NCI-H446 treated with DMSO at 0.1 percent for 48 hours (cell line): ENCODE results near the gene MIEN1.
"Not testable (repeated sequence)": the region's sequence is repeated elsewhere in the genome, so short reads cannot be mapped to it uniquely, and the experiment has no call there.

Experiments
- DNase-seq: peaks from one replicate; lab custom pipeline; 2025; lab: John Stamatoyannopoulos, UW

The MIEN1 gene

DNA sequence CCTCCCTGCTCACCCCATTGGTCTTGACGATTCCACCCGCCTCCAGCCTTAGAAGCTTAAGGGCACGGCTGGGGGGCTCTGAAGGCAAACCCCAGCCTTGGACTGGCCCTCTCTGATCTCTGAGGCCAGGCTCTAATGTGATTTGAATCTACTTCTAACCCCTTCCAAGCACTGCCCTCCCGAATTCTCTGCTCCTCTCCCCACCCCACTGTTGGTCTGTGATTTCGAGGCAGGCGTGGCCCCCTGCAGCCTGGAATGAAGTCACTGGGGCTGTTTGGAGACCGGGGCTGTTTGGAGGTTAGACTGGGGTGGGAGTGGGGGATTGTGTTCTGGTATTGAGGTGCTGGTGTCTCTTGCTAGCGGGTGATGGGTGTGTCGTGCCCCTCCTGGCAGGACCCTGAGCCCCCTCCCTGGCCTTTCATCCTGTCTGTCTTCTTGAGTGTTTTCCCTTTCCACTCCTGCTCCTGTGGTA lies 9.6 kb upstream of the MIEN1 start:
- no peak for DNase-seq

DNA sequence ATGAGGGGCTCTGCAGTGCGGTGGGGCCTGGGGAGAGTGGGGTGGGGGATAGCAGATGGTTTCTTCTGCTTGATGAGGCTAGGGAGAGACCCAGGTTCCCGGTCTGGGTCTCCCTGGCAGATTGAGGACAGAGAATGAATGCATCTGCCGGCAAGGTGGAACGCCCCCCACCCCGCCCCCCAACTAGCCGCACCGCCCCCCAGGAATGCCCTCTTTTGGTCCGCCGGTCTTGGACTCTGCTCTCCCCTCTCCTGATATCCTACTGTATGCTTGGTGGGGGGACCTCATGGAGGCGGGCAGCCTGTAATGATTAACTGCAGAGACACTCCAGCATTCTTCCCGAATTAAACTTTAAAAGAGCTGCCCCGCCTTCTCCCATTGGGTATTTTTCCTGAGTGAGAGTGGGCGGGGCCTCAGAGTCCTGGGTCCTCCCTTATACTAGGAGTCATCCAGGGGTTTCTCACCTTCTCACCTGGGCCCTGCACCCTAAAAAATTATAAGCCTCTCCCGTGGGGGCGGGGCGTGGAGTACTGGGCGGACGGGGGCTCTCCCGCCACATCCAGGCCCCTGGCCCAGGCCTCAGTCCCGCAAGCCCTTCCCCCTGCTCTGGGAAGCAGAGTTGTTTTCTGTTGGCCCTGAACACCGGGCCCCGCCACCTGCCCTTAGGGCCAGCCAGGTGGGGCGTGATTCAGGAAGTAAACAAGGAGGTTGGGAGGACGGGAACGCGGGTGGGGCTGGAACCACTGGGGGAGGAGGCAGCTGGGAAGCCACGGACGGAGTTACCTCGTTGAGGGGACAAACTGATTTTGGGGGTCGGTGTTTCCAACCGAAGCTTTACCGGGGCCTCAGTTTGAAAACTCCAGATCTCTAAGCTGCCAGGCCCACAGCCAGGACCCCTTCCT lies 8.9 kb upstream of the MIEN1 start:
- DNase-seq: no peak

DNA sequence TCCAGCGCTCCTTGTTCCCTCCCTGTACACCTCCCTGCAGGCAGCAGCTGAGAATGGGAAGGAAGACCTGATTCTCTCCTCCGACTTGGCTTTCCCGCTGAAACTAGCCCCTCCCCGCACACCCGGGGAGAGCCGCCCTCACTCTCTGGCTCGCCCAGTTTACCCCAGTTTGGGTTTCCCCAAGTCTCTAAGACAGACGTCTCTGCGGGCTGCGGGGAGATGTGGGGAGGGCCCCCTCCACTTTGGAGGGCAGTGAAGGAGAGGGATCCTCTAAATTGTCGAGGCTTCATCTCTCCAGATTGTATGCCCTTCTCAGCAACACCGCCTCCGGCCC lies 8.2 kb upstream of the MIEN1 start:
- no peak for DNase-seq

GRCh38 chr17:39737760-39738567 lies 7.6 kb upstream of the MIEN1 start, which contains the start of gene GRB7:
TSS of gene GRB7 (plus strand) at chr17:39737938. CDS start at chr17:39742302, 4,364 bp downstream.
- DNase-seq: no peak

DNA sequence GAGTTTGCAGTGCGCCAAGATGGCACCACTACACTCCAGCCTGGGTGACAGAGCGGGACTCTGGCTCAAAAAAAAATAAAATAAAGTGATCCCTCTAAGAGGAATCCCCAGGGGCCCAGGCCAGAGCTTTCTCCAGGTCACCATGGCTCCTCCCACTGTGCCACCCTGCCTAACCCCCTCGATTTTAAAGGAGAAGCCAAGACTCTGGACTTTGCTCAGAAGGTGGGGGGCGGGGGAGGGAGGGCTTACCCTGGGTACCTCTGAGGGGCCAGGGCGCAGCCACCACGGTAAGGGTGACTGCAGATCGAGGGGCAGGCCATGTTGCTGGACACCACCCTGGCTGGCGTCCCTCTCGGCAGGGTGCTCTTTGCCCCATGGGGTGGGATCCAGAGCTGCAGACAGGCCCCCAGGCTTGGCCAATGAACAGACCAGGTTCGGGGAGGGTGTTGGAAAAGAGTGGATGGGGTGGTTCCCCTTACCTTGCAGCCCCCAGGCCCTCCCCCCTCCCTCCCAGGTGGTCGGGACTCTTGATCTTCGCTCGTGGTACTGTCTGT lies 7.0 kb upstream of the MIEN1 start:
- DNase-seq: no peak

DNA sequence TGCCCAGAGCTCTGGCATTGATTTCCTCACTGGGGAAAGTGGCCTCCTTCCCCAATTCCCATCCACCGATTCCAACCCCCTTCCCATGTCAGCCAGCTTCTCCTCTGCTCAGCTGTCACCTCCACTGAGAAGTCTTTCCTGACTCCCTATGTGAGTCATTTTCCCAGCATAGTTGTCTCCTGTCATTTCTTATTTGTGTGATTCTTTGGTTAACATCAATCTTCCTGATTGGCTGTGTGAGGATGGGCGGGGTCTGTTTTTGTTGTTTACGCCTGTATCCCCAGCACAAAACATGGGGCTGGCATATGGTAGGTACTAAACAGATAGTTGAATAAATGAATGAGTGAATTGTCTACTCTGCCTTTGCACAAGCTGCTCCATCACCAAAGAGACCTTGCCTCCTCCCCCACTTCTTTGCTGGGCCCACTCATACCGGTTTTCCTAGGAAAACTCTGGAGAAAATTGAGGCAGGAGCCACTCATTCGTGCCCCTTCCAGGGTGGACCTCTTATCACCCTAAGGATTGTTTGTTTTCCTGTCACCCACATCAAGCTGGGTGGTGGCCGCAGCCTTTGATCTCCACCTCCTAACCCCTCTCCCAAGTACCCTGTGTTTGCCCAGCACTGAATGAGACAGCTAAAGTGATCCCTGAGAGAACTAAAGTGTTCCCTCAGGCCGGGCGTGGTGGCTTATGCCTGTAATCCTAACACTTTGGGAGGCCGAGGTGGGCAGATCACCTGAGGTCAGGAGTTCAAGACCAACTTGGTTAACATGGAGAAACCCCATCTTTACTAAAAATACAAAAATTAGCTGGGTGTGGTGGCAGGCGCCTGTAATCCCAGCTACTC lies 6.2 kb upstream of the MIEN1 start:
- DNase-seq: no peak

GRCh38 chr17:39735882-39736281 lies 5.5 kb upstream of the MIEN1 start:
- no peak for DNase-seq

DNA sequence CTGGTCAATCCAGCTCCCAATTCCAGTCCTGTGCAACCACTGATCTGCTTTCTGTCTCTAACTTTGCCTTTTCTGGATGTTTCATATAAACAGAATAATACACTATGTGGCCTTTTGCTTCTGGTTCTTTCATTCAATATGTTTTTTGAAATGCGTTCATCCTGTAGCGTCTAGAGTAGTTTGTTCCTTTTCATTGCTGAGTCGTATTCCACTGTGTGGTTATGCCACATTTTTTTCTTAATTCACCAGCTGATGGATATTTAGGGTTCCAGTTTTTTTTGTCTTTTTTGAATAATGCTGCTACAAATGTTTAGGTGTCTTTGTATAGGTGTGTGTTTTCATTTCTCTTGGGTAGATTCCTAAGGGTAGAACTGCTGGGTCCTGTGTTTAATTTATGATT lies 2.3 kb upstream of the MIEN1 start:
- no peak for DNase-seq

DNA sequence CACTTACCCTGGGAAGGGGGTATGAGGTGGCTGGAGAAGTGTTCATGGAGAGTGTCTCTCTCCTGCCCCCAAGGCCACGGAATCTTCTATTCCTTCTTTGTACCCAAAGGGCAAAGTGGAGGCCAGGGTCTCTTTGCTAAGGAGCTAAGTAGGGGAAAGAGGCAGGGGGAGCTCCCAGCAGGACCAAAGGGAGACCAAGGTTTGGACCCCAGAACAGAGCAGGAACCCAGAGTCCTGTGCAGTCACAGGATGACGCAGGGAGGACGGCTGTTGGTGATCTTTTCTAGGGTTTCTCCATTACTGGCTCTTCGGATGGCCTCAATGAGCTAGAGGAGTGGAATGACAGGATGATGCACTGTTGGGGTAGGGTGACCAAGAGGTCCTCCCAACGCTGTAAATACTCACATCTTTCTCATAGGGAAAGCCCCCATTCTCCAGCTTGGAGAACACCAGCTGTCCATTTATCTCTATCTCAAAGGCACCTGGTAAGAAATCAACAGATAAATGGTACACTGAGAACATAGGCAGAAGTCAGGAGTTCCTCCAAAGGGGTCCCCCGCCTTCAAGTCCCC lies 966 bp downstream of the MIEN1 start:
- DNase-seq: no peak

DNA sequence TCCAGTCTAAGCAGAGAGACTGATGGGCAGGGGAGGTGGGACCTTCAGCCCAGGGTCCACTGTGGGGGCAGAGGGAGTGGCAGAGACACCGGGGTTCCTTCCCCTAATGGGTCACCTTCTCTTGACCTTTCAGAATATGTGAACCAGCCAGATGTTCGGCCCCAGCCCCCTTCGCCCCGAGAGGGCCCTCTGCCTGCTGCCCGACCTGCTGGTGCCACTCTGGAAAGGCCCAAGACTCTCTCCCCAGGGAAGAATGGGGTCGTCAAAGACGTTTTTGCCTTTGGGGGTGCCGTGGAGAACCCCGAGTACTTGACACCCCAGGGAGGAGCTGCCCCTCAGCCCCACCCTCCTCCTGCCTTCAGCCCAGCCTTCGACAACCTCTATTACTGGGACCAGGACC lies 2.8 kb downstream of the MIEN1 start:
- no peak for DNase-seq

GRCh38 chr17:39726617-39727016 lies 3.7 kb downstream of the MIEN1 start:
- no peak for DNase-seq

- DNase-seq: not testable (repeated sequence)
Measured at GRCh38 chr17:39725923-39726322, 4.4 kb downstream of the MIEN1 start.

GRCh38 chr17:39724731-39725130 lies 5.6 kb downstream of the MIEN1 start:
- DNase-seq: no peak

DNA sequence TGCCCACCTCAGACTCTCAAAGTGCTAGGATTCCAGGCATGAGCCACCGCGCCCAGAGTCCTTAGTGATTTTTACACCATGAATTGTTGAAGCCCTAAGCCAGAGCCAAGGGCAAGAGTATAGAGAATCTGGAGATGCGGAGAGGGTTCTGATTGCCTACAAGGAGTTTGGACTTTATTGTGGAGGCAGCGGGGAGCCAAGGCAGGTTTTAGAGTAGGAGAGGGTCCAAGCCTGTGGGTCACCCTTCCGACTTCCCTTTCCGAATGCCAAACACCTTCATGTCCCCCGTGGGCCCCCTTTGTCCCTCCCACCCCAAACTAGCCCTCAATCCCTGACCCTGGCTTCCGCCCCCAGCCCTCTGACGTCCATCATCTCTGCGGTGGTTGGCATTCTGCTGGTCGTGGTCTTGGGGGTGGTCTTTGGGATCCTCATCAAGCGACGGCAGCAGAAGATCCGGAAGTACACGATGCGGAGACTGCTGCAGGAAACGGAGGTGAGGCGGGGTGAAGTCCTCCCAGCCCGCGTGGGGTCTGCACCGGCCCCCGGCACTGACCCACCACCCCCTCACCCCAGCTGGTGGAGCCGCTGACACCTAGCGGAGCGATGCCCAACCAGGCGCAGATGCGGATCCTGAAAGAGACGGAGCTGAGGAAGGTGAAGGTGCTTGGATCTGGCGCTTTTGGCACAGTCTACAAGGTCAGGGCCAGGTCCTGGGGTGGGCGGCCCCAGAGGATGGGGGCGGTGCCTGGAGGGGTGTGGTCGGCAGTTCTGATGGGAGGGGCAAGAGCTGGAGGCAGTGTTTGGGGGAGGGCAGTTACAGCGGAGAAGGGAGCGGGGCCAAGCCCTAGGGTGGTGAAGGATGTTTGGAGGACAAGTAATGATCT lies 7.1 kb downstream of the MIEN1 start:
- DNase-seq: no peak

GRCh38 chr17:39722104-39722503 lies 8.2 kb downstream of the MIEN1 start:
- no peak for DNase-seq

DNA sequence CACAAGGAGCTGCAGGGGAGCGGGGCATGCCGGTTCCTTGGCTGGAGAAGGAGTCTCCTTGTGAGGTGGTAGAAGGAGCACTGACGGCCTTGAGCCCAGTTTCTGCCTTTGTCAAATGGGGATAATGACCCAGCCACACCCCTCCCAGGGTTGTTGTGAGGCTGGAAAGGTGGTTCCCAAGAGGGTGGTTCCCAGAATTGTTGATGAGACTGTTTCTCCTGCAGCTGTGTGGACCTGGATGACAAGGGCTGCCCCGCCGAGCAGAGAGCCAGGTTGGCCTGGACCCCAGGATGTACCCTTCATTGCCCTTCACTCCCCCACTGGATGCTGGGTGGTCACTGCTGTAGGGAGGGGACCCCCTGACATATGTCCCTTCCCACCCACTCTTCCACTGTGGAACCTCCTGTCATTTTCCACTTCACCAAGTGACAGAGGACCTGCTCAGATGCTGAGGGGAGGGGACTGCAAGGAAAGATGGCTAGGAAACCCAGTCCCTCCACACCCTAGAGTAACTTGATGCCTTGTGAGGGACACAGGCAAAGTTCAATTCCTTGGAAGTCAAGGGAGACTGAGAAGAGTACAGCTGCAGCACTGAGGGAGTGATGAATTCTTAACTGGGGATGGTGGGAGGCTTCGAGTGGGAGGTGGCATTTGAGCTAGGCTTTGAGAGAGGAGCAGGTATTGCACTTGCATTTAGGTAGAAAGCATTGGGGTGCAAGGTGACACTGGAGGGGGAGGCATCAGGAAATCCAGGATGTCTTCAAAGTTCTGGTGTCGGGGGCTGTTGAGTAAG lies 10.6 kb downstream of the MIEN1 start:
- no peak for DNase-seq

- no peak for DNase-seq
Measured at GRCh38 chr17:39717660-39718059, 12.7 kb downstream of the MIEN1 start.

- no peak for DNase-seq
Measured at GRCh38 chr17:39716879-39717536, 13.3 kb downstream of the MIEN1 start.
